Temporal lobe (tissue), 1 donor: ENCODE results near the gene PRPS1L1. TPM values are rescaled to one million over a fixed set of nuclear protein-coding genes. Genes with fewer than 3 reads are reported as not detected.

Source experiments
- total RNA-seq: library from RNA; depleted of rRNA; stranded (reverse); fragments of >200 nt; gene quantifications from one replicate; pipeline ENCODE4 v1.2.3, GENCODE V29; 2014

Gene PRPS1L1
- total RNA-seq, 1 donor from 2014 or later: not detected

Other genes starting within 250 kb of the PRPS1L1 start
- 55.6 TPM for gene SNX13, start 87.4 kb downstream of the PRPS1L1 start, total RNA-seq